IPS-15b (cell line): ENCODE results near the gene GNAS.
A peak's percentile ranks its signal among the peaks of the same experiment; 100 is the strongest.

Source experiments
- H3K27me3 ChIP-seq: one replicate; pipeline ENCODE4 v1.6.1; 2013; ENCODE audit warnings: low read length; ENCODE audit not compliant: control insufficient read depth, insufficient read depth
- H3K36me3 ChIP-seq: one replicate; pipeline ENCODE4 v1.6.1; 2013; ENCODE audit warnings: low read length; ENCODE audit not compliant: control insufficient read depth, insufficient read depth
- H3K4me1 ChIP-seq: one replicate; pipeline ENCODE4 v1.6.1; 2013; ENCODE audit warnings: mild to moderate bottlenecking, low read length; ENCODE audit not compliant: control insufficient read depth, insufficient read depth
- H3K4me3 ChIP-seq: one replicate; pipeline ENCODE4 v1.5.1; 2013; ENCODE audit warnings: low read depth, low read length
- H3K9ac ChIP-seq: one replicate; pipeline ENCODE4 v1.6.1; 2013; ENCODE audit warnings: low read depth, mild to moderate bottlenecking, low read length
- H3K9me3 ChIP-seq: one replicate; pipeline ENCODE4 v1.6.1; 2013; ENCODE audit warnings: mild to moderate bottlenecking, low read length; ENCODE audit not compliant: control insufficient read depth, insufficient read depth

The GNAS gene

DNA sequence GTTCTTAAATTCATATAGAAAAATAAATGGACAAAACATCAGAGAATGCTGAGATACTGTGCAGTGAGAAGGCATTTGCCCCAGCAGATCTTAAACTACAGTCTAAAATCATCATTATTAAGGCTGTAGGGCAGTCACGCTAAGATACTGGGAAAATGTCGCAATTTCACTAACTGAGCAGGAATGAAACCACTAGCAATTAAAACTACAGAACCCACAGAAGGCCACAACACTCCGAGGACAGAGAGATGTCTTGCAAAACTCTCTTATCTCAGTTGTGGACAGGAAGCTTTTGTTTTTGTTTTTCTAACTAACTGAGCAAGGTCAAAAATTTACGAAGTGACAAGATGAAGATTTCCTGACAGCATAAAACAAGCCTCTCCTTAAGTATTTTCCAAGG, 20.1 kb upstream of the GNAS start:
- H3K4me1 ChIP-seq = no peaks in the 10 kb centered on the region
- no peak overlapping the region for H3K9ac ChIP-seq
- no peaks in the 10 kb centered on the region for H3K27me3 ChIP-seq
- no peaks in the 10 kb centered on the region for H3K9me3 ChIP-seq
- H3K36me3 ChIP-seq = peaks cover 26% of the 10 kb centered on the region
- H3K4me3 ChIP-seq = no peak overlapping the region

DNA sequence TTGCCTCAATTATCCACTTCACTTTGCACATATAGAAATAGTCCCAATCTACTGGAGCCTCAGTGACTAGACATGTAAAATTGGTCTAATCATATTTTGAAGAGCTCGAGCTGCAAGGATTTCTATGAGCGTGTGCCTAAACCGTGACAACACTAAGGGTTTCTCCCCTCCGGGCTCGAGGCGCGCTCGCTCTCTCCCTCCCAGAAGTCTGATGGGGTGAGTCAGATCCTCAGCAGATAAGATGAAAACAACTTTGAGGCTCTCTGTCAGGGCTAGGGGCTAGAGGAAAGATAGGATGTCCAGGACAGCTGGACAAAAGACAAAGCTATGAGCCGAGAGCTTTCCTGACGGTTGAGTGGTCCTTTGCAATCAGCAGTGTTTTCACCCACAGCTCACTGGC, 18.6 kb upstream of the GNAS start:
- peaks cover under 1% of the 10 kb centered on the region for H3K4me1 ChIP-seq
- no peaks in the 10 kb centered on the region for H3K27me3 ChIP-seq
- no peak overlapping the region for H3K9ac ChIP-seq

DNA sequence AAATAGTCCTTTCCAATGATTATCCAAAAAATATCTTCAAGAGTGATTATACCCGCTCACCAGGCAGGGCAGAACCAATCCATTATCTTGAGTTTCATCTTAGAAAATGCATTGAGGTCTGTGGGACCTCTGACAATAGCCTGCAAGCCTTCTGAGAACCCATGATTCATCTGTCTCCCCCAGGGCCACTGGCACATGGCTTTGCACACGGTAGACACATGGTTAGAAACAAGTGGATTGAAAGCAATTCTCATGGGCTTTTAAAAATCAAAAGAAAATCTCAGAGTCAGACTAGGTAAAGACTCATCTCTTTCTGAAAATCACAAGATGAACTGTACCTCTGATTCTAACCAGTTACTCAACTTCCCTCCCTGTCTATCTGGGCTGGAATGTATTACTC, 17.3 kb upstream of the GNAS start:
- no peak overlapping the region for H3K4me3 ChIP-seq
- peaks cover 3% of the 10 kb centered on the region for H3K4me1 ChIP-seq
- no peaks in the 10 kb centered on the region for H3K27me3 ChIP-seq
- peaks cover 30% of the 10 kb centered on the region for H3K36me3 ChIP-seq
- H3K9me3 ChIP-seq = no peaks in the 10 kb centered on the region
- no peak overlapping the region for H3K9ac ChIP-seq

More for the DNA sequence above, 18.6 kb upstream of the GNAS start:
- no peak overlapping the region for H3K4me3 ChIP-seq
- no peaks in the 10 kb centered on the region for H3K9me3 ChIP-seq
- peaks cover 32% of the 10 kb centered on the region for H3K36me3 ChIP-seq

DNA sequence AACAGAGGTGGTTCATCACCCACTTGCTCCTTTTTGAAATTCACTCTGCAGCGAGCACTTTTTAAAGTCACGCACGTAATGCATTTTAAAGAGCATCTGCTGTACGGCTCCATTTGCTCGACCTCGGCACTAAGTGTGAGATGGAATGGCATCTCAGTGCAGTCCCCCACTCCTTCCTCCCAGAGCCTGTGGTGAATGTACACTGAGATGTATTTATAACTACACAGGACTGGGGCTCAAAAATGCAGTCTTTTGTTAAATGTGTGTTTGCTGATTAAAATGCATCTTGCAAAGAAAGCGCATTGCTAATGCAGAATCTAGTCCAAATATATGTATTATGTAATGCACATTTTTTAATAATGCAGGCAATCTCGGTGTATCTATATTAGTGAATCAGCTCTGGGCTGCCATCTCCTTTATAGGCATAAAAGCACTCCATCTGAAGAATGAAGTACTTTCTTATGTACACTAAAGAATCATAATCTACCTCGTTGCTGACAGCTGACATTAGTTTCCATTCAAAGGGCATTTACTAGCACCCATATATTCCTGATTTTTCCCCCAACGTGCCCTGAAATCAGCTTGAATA, 15.8 kb upstream of the GNAS start:
- H3K36me3 ChIP-seq = peaks cover 39% of the 10 kb centered on the region
- H3K27me3 ChIP-seq = peaks cover 2% of the 10 kb centered on the region
- H3K4me1 ChIP-seq = peaks cover 3% of the 10 kb centered on the region
- no peaks in the 10 kb centered on the region for H3K9me3 ChIP-seq
- no peak overlapping the region for H3K4me3 ChIP-seq
- H3K9ac ChIP-seq = no peak overlapping the region

DNA sequence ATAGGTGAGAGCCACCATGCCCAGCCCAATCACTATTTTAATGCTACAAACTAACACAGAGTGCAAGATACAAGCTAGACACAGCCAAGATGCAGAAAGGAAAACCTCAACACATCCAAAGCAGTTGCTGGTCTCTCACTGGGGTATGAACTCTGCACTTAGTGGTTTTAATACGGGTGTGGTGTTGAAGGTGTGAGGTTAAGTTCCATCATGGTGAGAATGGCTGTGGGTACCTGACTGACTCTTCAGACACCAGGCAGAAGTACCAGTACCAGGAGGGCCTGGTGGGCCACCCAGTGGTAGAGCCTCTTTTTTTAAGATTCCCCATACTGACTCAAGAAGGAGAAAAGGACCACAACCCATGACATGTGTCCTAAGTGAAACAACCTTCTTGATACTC, 14.8 kb upstream of the GNAS start:
- peaks cover 2% of the 10 kb centered on the region for H3K27me3 ChIP-seq
- H3K9me3 ChIP-seq = no peaks in the 10 kb centered on the region
- no peak overlapping the region for H3K4me3 ChIP-seq
- H3K9ac ChIP-seq = no peak overlapping the region
- peaks cover 10% of the 10 kb centered on the region for H3K4me1 ChIP-seq
- H3K36me3 ChIP-seq = peaks cover 42% of the 10 kb centered on the region

DNA sequence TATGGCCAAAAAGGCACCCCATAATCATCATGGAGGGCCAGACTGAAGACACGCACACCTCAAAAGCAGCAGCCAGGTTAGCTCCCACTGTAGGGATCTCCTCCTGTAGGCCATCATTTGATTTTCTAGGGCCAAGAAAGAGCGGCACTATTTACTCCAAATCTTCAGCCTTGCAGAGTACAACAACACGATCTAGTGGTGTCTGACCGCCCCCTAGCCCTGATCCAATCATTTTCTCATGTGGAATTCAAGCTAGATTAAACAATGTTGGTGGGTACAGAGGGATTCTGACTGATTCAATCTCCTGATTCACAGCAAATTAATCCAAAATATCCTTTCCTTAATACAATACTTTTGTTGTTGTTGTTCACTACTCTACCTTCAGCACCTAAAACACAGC, 14.3 kb upstream of the GNAS start:
- Histone ChIP-seq H3K4me1 (peaks cover 11% of the 10 kb centered on the region), H3K36me3 (peaks cover 42% of the 10 kb centered on the region), H3K4me3 (no peak overlapping the region), H3K9ac (no peak overlapping the region), H3K27me3 (peaks cover 2% of the 10 kb centered on the region), H3K9me3 (no peaks in the 10 kb centered on the region)

DNA sequence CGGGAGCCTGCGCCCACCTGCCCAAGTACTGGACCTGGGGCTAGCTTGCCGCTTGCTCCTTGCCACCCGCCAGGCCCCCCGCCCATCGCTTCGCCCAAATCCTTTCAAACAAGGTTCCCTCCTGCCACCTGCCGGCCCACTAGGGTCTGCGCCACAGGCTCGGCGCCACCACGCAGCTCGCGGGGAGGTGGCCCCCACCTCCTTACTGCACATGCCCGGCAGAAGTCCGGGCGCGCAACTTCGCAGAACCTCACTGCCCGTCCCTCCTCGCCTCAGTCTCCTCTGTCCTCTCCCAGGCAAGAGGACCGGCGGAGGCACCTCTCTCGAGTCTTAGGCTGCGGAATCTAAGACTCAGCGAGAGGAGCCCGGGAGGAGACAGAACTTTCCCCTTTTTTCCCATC, 13.0 kb upstream of the GNAS start:
- H3K4me1 ChIP-seq = peaks cover 18% of the 10 kb centered on the region
- H3K9me3 ChIP-seq = no peaks in the 10 kb centered on the region
- peaks cover 36% of the 10 kb centered on the region for H3K36me3 ChIP-seq
- peak overlapping the region; percentile 52 for H3K4me3 ChIP-seq
- no peak overlapping the region for H3K9ac ChIP-seq
- peaks cover 2% of the 10 kb centered on the region for H3K27me3 ChIP-seq

DNA sequence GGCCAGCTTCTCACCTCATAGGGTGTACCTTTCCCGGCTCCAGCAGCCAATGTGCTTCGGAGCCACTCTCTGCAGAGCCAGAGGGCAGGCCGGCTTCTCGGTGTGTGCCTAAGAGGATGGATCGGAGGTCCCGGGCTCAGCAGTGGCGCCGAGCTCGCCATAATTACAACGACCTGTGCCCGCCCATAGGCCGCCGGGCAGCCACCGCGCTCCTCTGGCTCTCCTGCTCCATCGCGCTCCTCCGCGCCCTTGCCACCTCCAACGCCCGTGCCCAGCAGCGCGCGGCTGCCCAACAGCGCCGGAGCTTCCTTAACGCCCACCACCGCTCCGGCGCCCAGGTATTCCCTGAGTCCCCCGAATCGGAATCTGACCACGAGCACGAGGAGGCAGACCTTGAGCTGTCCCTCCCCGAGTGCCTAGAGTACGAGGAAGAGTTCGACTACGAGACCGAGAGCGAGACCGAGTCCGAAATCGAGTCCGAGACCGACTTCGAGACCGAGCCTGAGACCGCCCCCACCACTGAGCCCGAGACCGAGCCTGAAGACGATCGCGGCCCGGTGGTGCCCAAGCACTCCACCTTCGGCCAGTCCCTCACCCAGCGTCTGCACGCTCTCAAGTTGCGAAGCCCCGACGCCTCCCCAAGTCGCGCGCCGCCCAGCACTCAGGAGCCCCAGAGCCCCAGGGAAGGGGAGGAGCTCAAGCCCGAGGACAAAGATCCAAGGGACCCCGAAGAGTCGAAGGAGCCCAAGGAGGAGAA, 12.3 kb upstream of the GNAS start:
- Histone ChIP-seq H3K4me3 (peak overlapping the region; percentile 52), H3K4me1 (peaks cover 23% of the 10 kb centered on the region), H3K9ac (peak overlapping the region; percentile 56), H3K36me3 (peaks cover 33% of the 10 kb centered on the region), H3K27me3 (peaks cover 2% of the 10 kb centered on the region), H3K9me3 (no peaks in the 10 kb centered on the region)

DNA sequence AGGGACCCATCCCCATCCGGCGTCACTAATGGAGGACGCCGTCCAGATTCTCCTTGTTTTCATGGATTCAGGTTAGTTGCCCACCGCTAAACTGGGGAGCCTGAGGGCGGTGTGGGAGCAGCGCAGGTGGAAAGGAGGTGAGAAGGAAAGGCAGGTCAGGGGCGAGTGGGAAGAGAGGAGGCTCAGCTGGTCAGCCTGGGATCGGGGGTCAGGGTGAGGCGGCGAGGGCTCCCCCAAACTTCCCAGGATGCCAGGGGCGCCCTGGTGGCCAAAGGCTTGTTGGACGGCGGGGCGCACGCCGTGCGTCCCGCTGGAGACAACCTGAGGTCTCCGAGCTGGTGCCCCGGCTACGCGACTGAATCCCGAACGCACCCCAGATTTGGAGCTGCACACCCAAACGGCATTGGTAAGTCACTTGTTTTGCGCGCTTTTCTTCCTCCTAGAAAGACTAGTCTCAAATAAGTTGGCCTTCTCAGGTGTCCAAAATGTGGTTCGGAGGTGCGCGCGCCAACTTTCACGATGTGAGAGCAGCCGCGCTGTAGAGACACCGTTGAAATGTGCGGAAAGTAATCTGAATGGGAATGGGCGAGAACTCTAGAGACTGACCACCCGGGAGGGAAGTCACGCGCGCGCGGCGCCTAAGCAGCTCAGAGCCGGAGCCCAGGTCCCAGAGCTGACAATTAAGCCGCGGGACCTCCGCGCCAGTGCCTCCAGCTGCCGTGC, 11.5 kb upstream of the GNAS start:
- Histone ChIP-seq H3K4me1 (peaks cover 29% of the 10 kb centered on the region), H3K36me3 (peaks cover 33% of the 10 kb centered on the region), H3K27me3 (peaks cover 2% of the 10 kb centered on the region), H3K9me3 (no peaks in the 10 kb centered on the region), H3K4me3 (peak overlapping the region; percentile 52), H3K9ac (peak overlapping the region; percentile 56)

DNA sequence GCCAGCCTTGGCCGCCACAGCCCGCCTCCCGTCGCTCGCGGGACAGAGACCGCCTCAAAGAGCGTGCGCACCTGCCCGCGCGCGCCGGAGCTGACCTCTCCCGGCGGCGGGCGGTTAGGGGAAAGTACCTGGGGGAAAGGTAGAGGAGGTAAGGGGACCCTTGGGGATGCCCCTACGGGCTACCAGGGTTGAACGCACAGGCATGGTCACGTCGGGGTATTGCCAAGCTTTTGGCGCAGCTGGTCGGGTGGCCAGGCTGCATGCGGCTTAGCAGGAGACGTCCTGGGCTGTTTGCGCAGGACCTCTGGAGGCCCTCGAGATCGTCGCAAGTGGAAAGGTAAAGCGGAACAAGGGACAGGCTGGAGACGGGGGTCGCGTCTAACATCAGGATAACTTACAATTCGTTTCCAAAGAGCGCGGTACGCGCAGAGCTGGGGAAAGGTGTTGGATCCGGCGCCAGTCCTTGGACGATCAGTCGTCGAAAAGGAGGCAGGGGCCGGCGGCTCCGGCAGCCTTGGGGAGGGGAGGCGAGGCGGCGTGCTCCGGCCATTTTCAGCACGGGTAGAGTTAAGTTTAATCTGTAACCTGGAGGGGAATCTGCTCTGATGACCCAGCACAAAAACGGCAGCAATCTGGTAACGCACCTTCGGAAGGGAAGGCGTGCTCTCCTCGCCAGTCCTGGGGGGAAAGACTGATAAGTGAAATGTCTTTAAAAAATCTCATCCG, 10.8 kb upstream of the GNAS start:
- H3K4me3 ChIP-seq = peak overlapping the region; percentile 52
- peaks cover 2% of the 10 kb centered on the region for H3K27me3 ChIP-seq
- H3K9me3 ChIP-seq = no peaks in the 10 kb centered on the region
- H3K36me3 ChIP-seq = peaks cover 32% of the 10 kb centered on the region
- peaks cover 35% of the 10 kb centered on the region for H3K4me1 ChIP-seq
- H3K9ac ChIP-seq = peak overlapping the region; percentile 32

DNA sequence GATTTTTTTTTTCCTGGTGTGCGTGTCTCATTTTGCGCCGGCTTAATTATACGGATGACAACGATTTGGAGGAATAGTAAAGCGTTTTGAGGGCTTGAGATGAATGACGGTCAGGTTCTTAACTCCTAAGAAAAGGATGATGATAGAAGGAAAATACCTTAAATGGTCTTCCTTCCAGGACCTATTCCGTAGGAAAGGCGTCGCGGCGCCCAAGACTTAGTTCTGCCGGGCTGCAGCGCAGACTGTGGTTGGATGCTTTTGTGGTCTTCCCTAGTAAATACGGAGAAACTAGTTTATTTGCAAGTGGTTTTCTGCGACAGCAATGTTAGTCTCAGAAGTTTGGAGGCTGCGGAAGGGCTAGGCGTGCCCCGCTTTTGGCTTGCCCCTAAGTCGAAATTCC, 10.2 kb upstream of the GNAS start:
- H3K36me3 ChIP-seq = peaks cover 26% of the 10 kb centered on the region
- peak overlapping the region; percentile 52 for H3K4me3 ChIP-seq
- no peaks in the 10 kb centered on the region for H3K9me3 ChIP-seq
- peak overlapping the region; percentile 51 for H3K9ac ChIP-seq
- peaks cover 39% of the 10 kb centered on the region for H3K4me1 ChIP-seq
- H3K27me3 ChIP-seq = peaks cover 2% of the 10 kb centered on the region
